CD14-positive monocyte (primary cell): Measurements from ENCODE around the gene APBA2. TPM values are rescaled to one million over a fixed set of nuclear protein-coding genes. Genes with fewer than 3 reads are reported as not detected.

Experiments
- DNase-seq, 3 donors: peaks; one replicate each; pipeline ENCODE4 v3.0.0-alpha.2; 2011 to 2022
- H2AFZ ChIP-seq: 2 replicates; pipeline ENCODE4 v1.6.0; 2012; ENCODE audit warnings: mild to moderate bottlenecking, low read depth, low read length, inconsistent platforms; ENCODE audit not compliant: insufficient read depth, poor library complexity, severe bottlenecking
- H3K27ac ChIP-seq, 2 donors: 1 replicate in 1 of 2; 2 replicates in 1 of 2; pipeline ENCODE4 v1.5.1; 2012 to 2013; ENCODE audit warnings: low read length in 2 of 2, control low read depth in 1 of 2, inconsistent platforms in 1 of 2, low read depth in 1 of 2, mild to moderate bottlenecking in 1 of 2
- H3K27me3 ChIP-seq, 2 donors: one replicate each; pipeline versions ENCODE4 v1.6.0 to v1.6.1; 2011 to 2013; ENCODE audit warnings: low read length in 2 of 2; ENCODE audit not compliant: control insufficient read depth in 2 of 2, insufficient read depth in 2 of 2
- H3K36me3 ChIP-seq, 2 donors: replicated peaks in 1 of 2; 1 replicate in 1 of 2; 2 replicates in 1 of 2; pipeline versions ENCODE4 v1.5.1 to v1.6.1; 2012 to 2013; ENCODE audit warnings: low read length in 2 of 2, control low read depth in 1 of 2, inconsistent platforms in 1 of 2, mild to moderate bottlenecking in 1 of 2; ENCODE audit not compliant: insufficient read depth in 2 of 2, control insufficient read depth in 1 of 2
- H3K4me1 ChIP-seq, 2 donors: 1 replicate in 1 of 2; 2 replicates in 1 of 2; pipeline versions ENCODE4 v1.5.1 to v1.6.1; 2012 to 2013; ENCODE audit warnings: low read length in 2 of 2, control low read depth in 1 of 2, inconsistent platforms in 1 of 2, mild to moderate bottlenecking in 1 of 2, moderate library complexity in 1 of 2; ENCODE audit not compliant: insufficient read depth in 2 of 2, control insufficient read depth in 1 of 2
- H3K4me2 ChIP-seq: replicated peaks from 2 replicates; pipeline ENCODE3; 2012; ENCODE audit warnings: low read length, moderate library complexity, mild to moderate bottlenecking; ENCODE audit not compliant: poor library complexity, severe bottlenecking; ENCODE audit errors: extremely low read depth
- H3K4me3 ChIP-seq, 3 experiments: fragments of 200-600 bp in 1 of 3; sonication (generic) in 1 of 3; replicated peaks in 1 of 3; 1 replicate in 2 of 3; 2 replicates in 1 of 3; pipeline ENCODE4 v1.5.1; 2011 to 2013; ENCODE audit warnings: low read length in 3 of 3, mild to moderate bottlenecking in 3 of 3, control low read depth in 2 of 3, low read depth in 2 of 3, inconsistent platforms in 1 of 3, moderate library complexity in 1 of 3
- H3K79me2 ChIP-seq: 2 replicates; pipeline ENCODE4 v1.6.0; 2012; ENCODE audit warnings: mild to moderate bottlenecking, control low read depth, inconsistent platforms, low read length, moderate library complexity; ENCODE audit not compliant: insufficient read depth
- H3K9ac ChIP-seq: 2 replicates; pipeline ENCODE4 v1.6.0; 2017; ENCODE audit warnings: low read length, mild to moderate bottlenecking; ENCODE audit not compliant: insufficient read depth, poor library complexity, severe bottlenecking
- H3K9me3 ChIP-seq, 2 donors: replicated peaks in 1 of 2; 1 replicate in 1 of 2; 2 replicates in 1 of 2; pipeline versions ENCODE4 v1.5.1 to v1.6.1; 2012 to 2013; ENCODE audit warnings: low read length in 2 of 2, control low read depth in 1 of 2; ENCODE audit not compliant: control insufficient read depth in 1 of 2, insufficient read depth in 1 of 2
- H4K20me1 ChIP-seq: 2 replicates; pipeline ENCODE4 v1.6.0; 2012; ENCODE audit warnings: mild to moderate bottlenecking, low read length, control low read depth, moderate library complexity; ENCODE audit not compliant: insufficient read depth
- H3K27ac Mint-ChIP-seq, 7 donors: one replicate each; pipeline ENCODE4 v1.8.0; 2020; ENCODE audit warnings: mild to moderate bottlenecking in 7 of 7, mixed read lengths in 7 of 7, moderate library complexity in 6 of 7, inconsistent platforms in 2 of 7
- H3K27me3 Mint-ChIP-seq, 3 donors: one replicate each; pipeline ENCODE4 v1.8.0; 2021 to 2022; ENCODE audit warnings: low read depth in 3 of 3, mild to moderate bottlenecking in 3 of 3, mixed read lengths in 3 of 3, moderate library complexity in 3 of 3, inconsistent platforms in 1 of 3
- H3K36me3 Mint-ChIP-seq, 2 donors: one replicate each; pipeline ENCODE4 v1.8.0; 2020; ENCODE audit warnings: mixed read lengths in 2 of 2, inconsistent platforms in 1 of 2, mild to moderate bottlenecking in 1 of 2
- H3K4me1 Mint-ChIP-seq: one replicate; pipeline ENCODE4 v1.8.0; 2020; ENCODE audit warnings: mild to moderate bottlenecking, mixed read lengths
- H3K4me3 Mint-ChIP-seq, 2 donors: one replicate each; pipeline ENCODE4 v1.8.0; 2020; ENCODE audit warnings: mild to moderate bottlenecking in 2 of 2, mixed read lengths in 2 of 2, moderate library complexity in 1 of 2
- H3K9me3 Mint-ChIP-seq, 7 donors: one replicate each; pipeline ENCODE4 v1.8.0; 2020 to 2022; ENCODE audit warnings: mixed read lengths in 7 of 7, mild to moderate bottlenecking in 6 of 7, moderate library complexity in 6 of 7, inconsistent platforms in 2 of 7
- CTCF ChIP-seq: fragments of 200-600 bp; IDR thresholded peaks from one replicate; pipeline ENCODE4 v1.8.0; 2022; ENCODE audit warnings: antibody characterized with exemption, mild to moderate bottlenecking
- WGBS: methylation state at CpG from one replicate; pipeline ENCODE4 v1.1.5; 2013; ENCODE audit warnings: missing lambda C conversion rate; ENCODE audit not compliant: insufficient coverage; 5-methylcytosine and 5-hydroxymethylcytosine counted together
- intact Hi-C, 2 donors: fragments of 100-400 bp; cut with micrococcal nuclease; formaldehyde crosslinking; loops; one replicate each; pipeline versions ENCODE4 v1.15.0 to v1.15.1; 2023
- polyA plus RNA-seq, 3 donors: library from polyadenylated mRNA; depleted of rRNA in 1 of 3; unstranded in 2 of 3; stranded (reverse) in 1 of 3; fragments of 300-500 nt in 2 of 3; fragments of >200 nt in 1 of 3; fragmentation: Illumina TruSeq in 2 of 3; gene quantifications; 1 replicate in 2 of 3; 2 replicates in 1 of 3; pipeline ENCODE4 v1.2.3, GENCODE V29; 2012 to 2021

APBA2 gene
- polyA plus RNA-seq, 3 donors = 0.30 TPM; not detected in 2

DNA sequence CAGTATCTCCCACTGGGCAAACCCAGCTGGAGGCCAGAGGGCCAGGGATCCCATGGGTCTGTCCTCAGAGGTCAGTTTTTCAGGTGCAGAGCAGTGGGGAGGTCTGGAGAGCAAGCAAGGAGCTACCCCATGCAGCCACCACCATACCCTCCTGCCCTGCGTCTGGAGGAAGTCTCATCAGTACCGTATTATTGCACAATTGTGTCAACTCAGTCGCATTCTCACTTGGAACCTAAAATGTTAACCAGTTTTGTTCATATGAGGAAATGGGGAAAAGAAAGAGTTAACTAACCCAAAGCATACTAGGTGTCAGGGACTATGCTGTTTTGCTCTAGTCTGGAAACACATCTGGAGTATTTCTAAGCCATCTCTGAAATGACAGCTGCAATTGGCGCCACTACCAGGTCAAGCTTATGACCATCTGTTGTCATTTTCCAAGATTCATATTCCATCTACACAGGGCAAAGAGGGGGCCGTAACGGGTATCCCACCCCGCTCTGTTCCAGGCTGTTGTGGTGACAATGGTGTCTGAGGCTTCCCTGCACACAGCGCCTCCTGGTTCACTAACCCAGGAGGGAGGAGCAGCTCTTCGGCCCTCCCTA, 16.9 kb upstream of the APBA2 start:
- Histone ChIP-seq H3K9ac (no peak overlapping the region), H3K79me2 (no peaks in the 10 kb centered on the region), H3K36me3 (no peaks in the 10 kb centered on the region), H3K27me3 (no peaks in the 10 kb centered on the region), H3K4me1 (no peaks in the 10 kb centered on the region), H4K20me1 (no peaks in the 10 kb centered on the region), H3K27ac (no peak overlapping the region), H3K9me3 (no peaks in the 10 kb centered on the region), H2AFZ (no peak overlapping the region), H3K4me3 (no peak overlapping the region), H3K4me2 (no peak overlapping the region)
- Mint-ChIP-seq H3K27me3 (peaks cover 2 to 4% (median 3%) of the 10 kb centered on the region in 3 donors), H3K9me3 (peaks cover 2 to 25% (median 5%) of the 10 kb centered on the region in 7 donors), H3K4me1 (no peaks in the 10 kb centered on the region), H3K27ac (peak overlapping the region in 1 of 7 donors; percentile 63), H3K4me3 (no peak overlapping the region), H3K36me3 (no peaks in the 10 kb centered on the region)
- TF ChIP-seq CTCF = no peak
- WGBS = no CpG with 5 or more reads among the region's 9 CpGs
- intact Hi-C loops = no loop called here
- no peak for DNase-seq

DNA sequence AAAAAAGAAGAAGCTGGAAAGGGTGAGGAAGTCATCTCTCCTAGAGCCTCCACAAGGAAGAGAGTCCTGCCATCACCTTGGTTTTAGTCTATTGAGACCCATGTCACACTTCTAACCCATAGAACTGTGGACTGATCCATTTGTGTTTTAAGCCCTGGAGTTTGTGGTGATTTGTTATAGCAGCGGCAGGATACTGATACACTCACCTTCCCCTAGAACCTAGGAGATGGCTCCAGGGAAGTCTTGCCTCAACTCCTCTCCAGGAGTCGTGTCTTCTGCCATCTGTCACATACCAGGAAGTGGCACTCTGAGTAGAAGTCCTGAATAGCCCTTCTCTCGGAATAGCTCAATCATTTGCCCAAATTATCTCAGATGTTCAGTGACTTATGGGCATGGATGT, 14.6 kb upstream of the APBA2 start:
- no peaks in the 10 kb centered on the region for H3K4me1 Mint-ChIP-seq
- no peak overlapping the region for H3K4me3 Mint-ChIP-seq
- no peaks in the 10 kb centered on the region for H3K4me1 ChIP-seq
- H3K9me3 ChIP-seq = no peaks in the 10 kb centered on the region
- no peak overlapping the region for H2AFZ ChIP-seq
- H3K4me2 ChIP-seq = no peak overlapping the region
- peaks cover 0 to 4% (median 2%) of the 10 kb centered on the region in 3 donors for H3K27me3 Mint-ChIP-seq
- H3K9me3 Mint-ChIP-seq = peaks cover 2 to 24% (median 5%) of the 10 kb centered on the region in 7 donors
- no peaks in the 10 kb centered on the region for H3K36me3 ChIP-seq
- intact Hi-C loops = no loop called here
- WGBS = no CpG with 5 or more reads among the region's 3 CpGs
- no peaks in the 10 kb centered on the region for H3K27me3 ChIP-seq
- no peak overlapping the region for H3K9ac ChIP-seq
- DNase-seq = no peak
- no peak overlapping the region for H3K4me3 ChIP-seq
- TF ChIP-seq CTCF = no peak
- H3K27ac Mint-ChIP-seq = no peak overlapping the region
- H3K27ac ChIP-seq = no peak overlapping the region
- H3K79me2 ChIP-seq = no peaks in the 10 kb centered on the region
- H3K36me3 Mint-ChIP-seq = no peaks in the 10 kb centered on the region
- H4K20me1 ChIP-seq = no peaks in the 10 kb centered on the region
